Heart right ventricle (tissue), 16 donors: ENCODE data around the gene ZNF367. TPM values are rescaled to one million over a fixed set of nuclear protein-coding genes. Genes with fewer than 3 reads are reported as not detected.

Source experiments
- ATAC-seq, 8 donors: fragments of 200-7000 bp; cut with Tn5 transposase; one replicate each; pipeline ENCODE4 v1.9.1; 2020; ENCODE audit warnings: mild to moderate bottlenecking in 8 of 8, moderate library complexity in 8 of 8, moderate number of reproducible peaks in 1 of 8
- DNase-seq, 2 donors: peaks; one replicate each; pipeline ENCODE4 v3.0.0-alpha.2; 2020
- H3K27ac ChIP-seq, 10 donors: fragments of 200-600 bp; sonication (generic) in 2 of 10; one replicate each; pipeline versions ENCODE4 v1.5.0 to v1.8.0; 2020 to 2022; ENCODE audit warnings: mild to moderate bottlenecking in 3 of 10
- H3K27me3 ChIP-seq, 7 donors: fragments of 200-600 bp; one replicate each; pipeline ENCODE4 v1.8.0; 2021 to 2022; ENCODE audit warnings: mild to moderate bottlenecking in 2 of 7
- H3K36me3 ChIP-seq, 9 donors: fragments of 200-600 bp; sonication (generic) in 1 of 9; one replicate each; pipeline versions ENCODE4 v1.5.0 to v1.8.0; 2020 to 2022; ENCODE audit warnings: mild to moderate bottlenecking in 2 of 9
- H3K4me1 ChIP-seq, 9 donors: fragments of 200-600 bp; sonication (generic) in 1 of 9; one replicate each; pipeline versions ENCODE4 v1.5.0 to v1.8.0; 2020 to 2022; ENCODE audit warnings: mild to moderate bottlenecking in 4 of 9
- H3K4me3 ChIP-seq, 10 donors: fragments of 200-600 bp; sonication (generic) in 2 of 10; one replicate each; pipeline versions ENCODE4 v1.5.0 to v1.8.0; 2020 to 2022; ENCODE audit warnings: mild to moderate bottlenecking in 7 of 10, moderate library complexity in 2 of 10
- H3K9me3 ChIP-seq, 11 donors: fragments of 200-600 bp in 10 of 11; sonication (generic) in 2 of 11; one replicate each; pipeline versions ENCODE4 v1.5.0 to v1.8.0; 2013 to 2022; ENCODE audit warnings: mild to moderate bottlenecking in 2 of 11, control low read depth in 1 of 11, moderate library complexity in 1 of 11
- WGBS, 2 donors: extraction: QIAGEN DNeasy Blood & Tissue Kit; methylation state at CpG; one replicate each; pipeline ENCODE4 v1.1.7; 2013; ENCODE audit warnings: inconsistent platforms in 1 of 2; 5-methylcytosine and 5-hydroxymethylcytosine counted together
- intact Hi-C, 10 donors: fragments of 100-400 bp; cut with DNase I; formaldehyde crosslinking; loops; one replicate each; pipeline versions ENCODE4 v1.11.1 to v1.14.2; 2022
- polyA plus RNA-seq, 2 donors: library from polyadenylated mRNA; stranded (reverse); fragments of 200-250 nt; gene quantifications; one replicate each; pipeline ENCODE4 v1.2.3, GENCODE V29; 2013
- total RNA-seq, 10 donors: library from RNA; stranded (reverse); fragmentation: NEBNext Ultra II Directional in 3 of 10; extraction: Animal tissue kit (Norgen Biotek cat#: 25700) in 3 of 10; gene quantifications; one replicate each; pipeline versions ENCODE4 v1.2.1 to v1.2.4, GENCODE V29; 2021 to 2023
- TF ChIP-seq, protein P1 (sequence below), 9 donors: fragments of 200-600 bp; sonication (generic) in 2 of 9; IDR thresholded peaks; one replicate each; pipeline versions ENCODE4 v1.5.0 to v1.8.0; 2021 to 2022; ENCODE audit warnings: antibody characterized with exemption in 9 of 9, mild to moderate bottlenecking in 5 of 9, moderate library complexity in 1 of 9
- donor health status: Arrhythmogenic right ventricular cardiomyopathy.
- donor health status: ischemic (EF 13 %, LVEDD 7.1; RV severe dilation, severe dysfunction).
- donor health status: healthy with polysubstance abuse.
- donor health status: DM: no; HTN: yes; CAD: no.
- donor health status: DM: no; HTN: no; CAD: no.
- donor health status: ischemic (EF 25% LVEDD 6.9; RV normal size, moderate dysfunction).
- donor health status: ischemic (EF 25% LVEDD 5.7; RV mildly dilated, moderate dysfunction).
- donor health status: healthy.
- donor health status: DM: yes; HTN: yes; CAD: no.
- donor health status: Ischemic cardiomyopathy.
- donor health status: ischemic (EF 35%, LVEDD 5.7; RV mildly dilated, moderate dysfunction).
- donor health status: nonischemic (EF 11% LVEDD 7.7; RV severe dilation, severe dysfunction).
- donor health status: DM: yes; HTN: yes; CAD: no.
- donor health status: PGD.
- donor health status: ischemic (EF 29% LVEDD 5.4; RV normal size, mild dysfunction).
- donor health status: nonischemic (EF 23%, LVEDD 6.1; RV moderate dilation, normal function).

The ZNF367 gene
- total and polyA plus RNA-seq, 12 donors: 1.2 to 6.4 (median 3.8) TPM

DNA sequence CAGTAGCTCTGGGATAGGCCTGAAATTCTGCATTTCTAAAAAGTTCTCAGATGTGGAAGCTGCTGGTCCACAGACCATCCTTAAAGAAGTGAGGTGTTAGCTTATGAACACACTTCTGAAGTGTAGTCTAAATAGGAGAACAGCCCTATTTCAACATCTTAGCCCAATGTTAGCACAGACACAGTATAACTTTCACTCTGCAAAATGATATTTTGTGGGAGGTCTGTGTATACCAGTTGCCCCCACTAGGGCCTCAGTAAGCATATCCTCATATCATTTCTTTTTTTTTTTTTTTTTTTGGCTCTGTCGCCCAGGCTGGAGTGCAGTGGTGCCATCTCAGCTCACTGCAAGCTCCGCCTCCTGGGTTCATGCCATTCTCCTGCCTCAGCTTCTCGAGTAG lies 24.3 kb upstream of the ZNF367 start:
- intact Hi-C loops: loop anchor here in 3 of 10 donors (2.0 to 10.0 kb wide), 3 partner anchors 108 to 224 kb away; partner anchors contain the start of gene PRXL2C (in 1 of the 3)
- Histone ChIP-seq H3K36me3 (no peaks in the 10 kb centered on the region), H3K27ac (no peak overlapping the region), H3K4me3 (no peak overlapping the region), H3K4me1 (no peaks in the 10 kb centered on the region), H3K9me3 (no peaks in the 10 kb centered on the region), H3K27me3 (no peaks in the 10 kb centered on the region)
- no peak for ATAC-seq
- WGBS, 2 donors: 75 to 81% methylated on average over 3 of the region's 3 CpGs
- no peak for DNase-seq
- TF ChIP-seq, protein P1, sequence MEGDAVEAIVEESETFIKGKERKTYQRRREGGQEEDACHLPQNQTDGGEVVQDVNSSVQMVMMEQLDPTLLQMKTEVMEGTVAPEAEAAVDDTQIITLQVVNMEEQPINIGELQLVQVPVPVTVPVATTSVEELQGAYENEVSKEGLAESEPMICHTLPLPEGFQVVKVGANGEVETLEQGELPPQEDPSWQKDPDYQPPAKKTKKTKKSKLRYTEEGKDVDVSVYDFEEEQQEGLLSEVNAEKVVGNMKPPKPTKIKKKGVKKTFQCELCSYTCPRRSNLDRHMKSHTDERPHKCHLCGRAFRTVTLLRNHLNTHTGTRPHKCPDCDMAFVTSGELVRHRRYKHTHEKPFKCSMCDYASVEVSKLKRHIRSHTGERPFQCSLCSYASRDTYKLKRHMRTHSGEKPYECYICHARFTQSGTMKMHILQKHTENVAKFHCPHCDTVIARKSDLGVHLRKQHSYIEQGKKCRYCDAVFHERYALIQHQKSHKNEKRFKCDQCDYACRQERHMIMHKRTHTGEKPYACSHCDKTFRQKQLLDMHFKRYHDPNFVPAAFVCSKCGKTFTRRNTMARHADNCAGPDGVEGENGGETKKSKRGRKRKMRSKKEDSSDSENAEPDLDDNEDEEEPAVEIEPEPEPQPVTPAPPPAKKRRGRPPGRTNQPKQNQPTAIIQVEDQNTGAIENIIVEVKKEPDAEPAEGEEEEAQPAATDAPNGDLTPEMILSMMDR (IDR thresholded peaks at IDR 0.05): no peak

DNA sequence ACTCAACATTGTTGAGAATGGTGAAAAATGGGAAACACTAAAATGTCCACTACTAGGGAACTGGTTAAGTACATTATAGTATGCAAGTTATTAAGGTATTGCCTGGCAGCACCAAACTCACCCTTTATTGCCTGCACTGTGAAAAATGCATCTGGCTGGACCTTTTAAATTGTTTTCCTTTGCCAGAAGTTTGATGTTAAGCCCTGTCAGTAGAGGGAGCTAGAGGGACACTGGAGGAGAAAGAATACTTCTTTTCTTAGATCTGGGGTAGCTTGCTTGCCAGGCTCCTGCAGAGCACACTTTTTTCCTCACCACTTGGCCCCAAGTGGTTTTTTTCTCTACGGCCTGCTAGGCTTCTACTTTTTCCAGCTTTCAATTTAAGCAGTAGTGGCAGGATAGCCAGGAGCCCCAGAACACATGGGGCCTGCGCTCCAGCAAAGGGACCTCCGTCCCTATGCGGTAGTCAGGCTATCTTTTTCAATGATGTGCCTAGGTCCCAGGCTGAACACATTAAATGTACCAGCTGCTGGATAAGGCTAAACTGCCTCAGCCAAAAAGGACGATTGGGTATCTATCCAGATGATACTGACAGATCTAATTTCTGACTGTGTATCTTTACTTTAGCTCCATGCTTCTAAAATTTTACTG lies 23.8 kb upstream of the ZNF367 start:
- H3K4me1 ChIP-seq: no peaks in the 10 kb centered on the region
- WGBS, 2 donors: 82 to 86% methylated on average over 5 of the region's 5 CpGs
- no peaks in the 10 kb centered on the region for H3K36me3 ChIP-seq
- intact Hi-C loops: loop anchor here in 3 of 10 donors (2.0 to 10.0 kb wide), 3 partner anchors 107 to 225 kb away; partner anchors contain the start of gene PRXL2C (in 1 of the 3)
- no peaks in the 10 kb centered on the region for H3K27me3 ChIP-seq
- DNase-seq (no peak), ATAC-seq (no peak)
- no peaks in the 10 kb centered on the region for H3K9me3 ChIP-seq
- TF ChIP-seq, protein P1 (IDR thresholded peaks at IDR 0.05): peak; percentile 11 to 54 (median 45)
- H3K27ac ChIP-seq: no peak overlapping the region
- no peak overlapping the region for H3K4me3 ChIP-seq

DNA sequence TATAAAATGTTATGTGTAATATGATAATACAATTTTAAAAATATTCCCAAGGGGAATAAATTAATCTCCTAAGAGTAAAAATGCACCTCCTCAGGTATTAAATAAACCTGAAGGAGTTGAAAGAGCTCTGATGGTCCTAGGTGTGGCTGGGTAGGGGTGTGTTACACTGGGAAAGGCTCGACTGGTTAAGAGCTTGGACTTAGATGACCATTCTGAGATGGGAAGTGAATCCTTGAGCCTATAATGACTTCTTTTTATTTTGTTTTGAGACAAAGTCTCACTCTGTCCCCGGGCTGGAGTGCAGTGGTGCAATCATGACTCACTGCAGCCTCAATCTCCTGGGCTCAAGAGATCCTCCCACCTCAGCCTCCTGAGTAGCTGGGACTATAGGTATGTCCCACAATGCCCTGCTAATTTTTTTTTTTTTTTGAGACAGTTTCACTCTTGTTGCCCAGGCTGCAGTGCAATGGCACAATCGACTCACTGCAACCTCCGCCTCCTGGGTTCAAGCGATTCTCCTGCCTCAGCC lies 22.6 kb upstream of the ZNF367 start:
- Histone ChIP-seq H3K4me3 (no peak overlapping the region), H3K27ac (no peak overlapping the region), H3K36me3 (no peaks in the 10 kb centered on the region), H3K27me3 (no peaks in the 10 kb centered on the region), H3K4me1 (no peaks in the 10 kb centered on the region), H3K9me3 (no peaks in the 10 kb centered on the region)
- TF ChIP-seq, protein P1 (IDR thresholded peaks at IDR 0.05): no peak
- ATAC-seq: no peak
- WGBS, 2 donors: 94% methylated on average over 5 of the region's 5 CpGs
- no peak for DNase-seq
- intact Hi-C loops: loop anchor here in 2 of 10 donors (10.0 kb wide), 2 partner anchors 106 to 214 kb away; partner anchors contain the start of gene PRXL2C (in 1 of the 2)

DNA sequence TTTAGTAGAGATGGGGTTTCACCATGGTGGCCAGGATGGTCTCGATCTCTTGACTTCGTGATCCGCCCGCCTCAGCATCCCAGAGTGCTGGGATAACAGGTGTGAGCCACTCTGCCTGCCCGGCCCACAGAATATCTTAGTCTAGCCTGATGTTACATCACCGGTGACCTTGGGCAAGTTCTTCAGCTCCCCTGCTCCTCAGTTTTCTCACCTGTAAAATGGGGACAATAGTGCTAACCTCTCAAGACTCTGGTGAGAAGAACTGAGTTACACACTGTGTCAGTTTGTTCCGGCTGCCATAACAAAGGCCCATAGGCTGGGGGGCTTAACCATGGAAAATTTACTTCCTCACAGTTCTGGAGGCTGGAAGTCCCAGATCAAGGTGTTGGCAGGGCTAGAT lies 19.3 kb upstream of the ZNF367 start:
- no peaks in the 10 kb centered on the region for H3K36me3 ChIP-seq
- H3K9me3 ChIP-seq: peaks cover 0 to 5% (median 0%) of the 10 kb centered on the region in 11 donors
- H3K4me1 ChIP-seq: no peaks in the 10 kb centered on the region
- TF ChIP-seq, protein P1 (IDR thresholded peaks at IDR 0.05): no peak
- no peak overlapping the region for H3K27ac ChIP-seq
- ATAC-seq (no peak), DNase-seq (no peak)
- intact Hi-C loops: no loop called here
- no peak overlapping the region for H3K4me3 ChIP-seq
- 99% methylated on average over 7 of the region's 7 CpGs for WGBS, 2 donors
- H3K27me3 ChIP-seq: no peaks in the 10 kb centered on the region
